HCT116 (cell line): Measurements from ENCODE around the gene PAQR7. TPM values are rescaled to one million over a fixed set of nuclear protein-coding genes. Genes with fewer than 3 reads are reported as not detected.

Experiments
- ATAC-seq: fragments of 200-7000 bp; cut with Tn5 transposase; 2 replicates; pipeline ENCODE4 v1.9.1; 2020; ENCODE audit warnings: mild to moderate bottlenecking, moderate library complexity
- BruUV-seq: library from RNA; stranded (reverse); fragments of 400-500 nt; replicated peaks from 2 replicates; lab custom pipeline; 2021; lab: Mats Ljungman, UMichigan
- CTCF ChIA-PET: fragments of 300-600 bp; sonication (Branson Sonifier 250); formaldehyde crosslinking; loops from one replicate; lab custom pipeline; 2021; ENCODE audit warnings: antibody characterized with exemption; lab: Charles Lee
- POLR2A ChIA-PET: fragments of 300-600, 350-600 bp; sonication (Branson Sonifier 250); formaldehyde crosslinking; loops from one replicate; lab custom pipeline; 2021; ENCODE audit warnings: antibody characterized with exemption; lab: Charles Lee
- RAD21 ChIA-PET, 2 experiments: fragments of 300-600 bp; sonication (Branson Sonifier 250); formaldehyde crosslinking; loops; one replicate each; lab custom pipeline; 2023; ENCODE audit warnings: low total read pairs in 2 of 2; ENCODE audit not compliant: uncharacterized antibody in 2 of 2, unreplicated experiment in 2 of 2, low non-redundant PET in 1 of 2; lab: Charles Lee
- DNase-seq: peaks from one replicate; pipeline ENCODE4 v3.0.0-alpha.2; 2010; ENCODE audit warnings: low read depth, low spot score
- H2AFZ ChIP-seq: fragments of 200-600 bp; shearing (Covaris generic), sonication (generic); 2 replicates; pipeline ENCODE4 v1.6.1; 2017; ENCODE audit warnings: low read depth, mixed run types, mixed read lengths, antibody characterized with exemption, low read length; ENCODE audit not compliant: poor library complexity, severe bottlenecking
- H3K27ac ChIP-seq: 2 replicates; pipeline ENCODE4 v1.5.1; 2012; ENCODE audit warnings: low read depth, low read length
- H3K27me3 ChIP-seq: fragments of 200-600 bp; sonication (generic); 2 replicates; pipeline ENCODE4 v1.6.1; 2016; ENCODE audit warnings: mixed run types, low read length, mixed read lengths; ENCODE audit not compliant: insufficient read depth
- H3K36me3 ChIP-seq, 2 experiments: fragments of 200-500 bp in 1 of 2; fragments of 200-600 bp in 1 of 2; sonication (Bioruptor generic) in 1 of 2; sonication (generic) in 1 of 2; 2 replicates each; pipeline versions ENCODE4 v1.5.1 to v1.6.1; 2014 to 2016; ENCODE audit warnings: low read length in 2 of 2, inconsistent platforms in 1 of 2, mixed read lengths in 1 of 2, mixed run types in 1 of 2; ENCODE audit not compliant: insufficient read depth in 2 of 2, control insufficient read depth in 1 of 2
- H3K4me1 ChIP-seq, 2 experiments: fragments of 200-600 bp in 1 of 2; sonication (generic) in 1 of 2; 2 replicates each; pipeline versions ENCODE4 v1.5.1 to v1.6.1; 2012 to 2017; ENCODE audit warnings: low read length in 2 of 2, inconsistent platforms in 1 of 2, mild to moderate bottlenecking in 1 of 2, mixed read lengths in 1 of 2, mixed run types in 1 of 2, moderate library complexity in 1 of 2; ENCODE audit not compliant: insufficient read depth in 2 of 2, control insufficient read depth in 1 of 2
- H3K4me2 ChIP-seq: fragments of 200-600 bp; sonication (generic); 2 replicates; pipeline ENCODE4 v1.6.1; 2017; ENCODE audit warnings: mixed run types, low read length, mixed read lengths
- H3K4me3 ChIP-seq, 2 experiments: fragments of 200-600 bp in 1 of 2; sonication (generic) in 1 of 2; replicated peaks in 1 of 2; 2 replicates each; pipeline ENCODE4 v1.5.1; 2011 to 2016; ENCODE audit warnings: low read length in 2 of 2, control low read depth in 1 of 2, low read depth in 1 of 2, mild to moderate bottlenecking in 1 of 2, mixed read lengths in 1 of 2, mixed run types in 1 of 2
- H3K79me2 ChIP-seq: fragments of 200-600 bp; sonication (generic); 2 replicates; pipeline ENCODE4 v1.6.1; 2017; ENCODE audit warnings: mild to moderate bottlenecking, mixed run types, low read length, moderate library complexity, mixed read lengths; ENCODE audit not compliant: insufficient read depth
- H3K9ac ChIP-seq: fragments of 200-600 bp; sonication (generic); 2 replicates; pipeline ENCODE4 v1.6.1; 2016; ENCODE audit warnings: low read length, mixed read lengths
- H3K9me2 ChIP-seq: fragments of 200-600 bp; sonication (generic), shearing (Covaris generic); 2 replicates; pipeline ENCODE4 v1.6.1; 2017; ENCODE audit warnings: mixed run types, mild to moderate bottlenecking, moderate library complexity; ENCODE audit not compliant: insufficient read depth
- H3K9me3 ChIP-seq, 2 experiments: fragments of 200-500 bp in 1 of 2; fragments of 200-600 bp in 1 of 2; sonication (Bioruptor generic) in 1 of 2; sonication (generic) in 1 of 2; 2 replicates each; pipeline ENCODE4 v1.6.1; 2014 to 2017; ENCODE audit warnings: low read length in 2 of 2, mixed read lengths in 2 of 2, inconsistent platforms in 1 of 2, low read depth in 1 of 2, mild to moderate bottlenecking in 1 of 2, mixed run types in 1 of 2, moderate library complexity in 1 of 2; ENCODE audit not compliant: control insufficient read depth in 1 of 2, insufficient read depth in 1 of 2
- H4K20me1 ChIP-seq: fragments of 200-600 bp; sonication (generic), shearing (Covaris generic); 2 replicates; pipeline ENCODE4 v1.6.1; 2017; ENCODE audit warnings: mixed run types, mild to moderate bottlenecking, moderate library complexity; ENCODE audit not compliant: insufficient read depth
- CEBPB ChIP-seq: IDR thresholded peaks from 2 replicates; pipeline ENCODE4 v1.6.1; 2012; ENCODE audit warnings: low read depth
- SIN3A ChIP-seq: IDR thresholded peaks from 2 replicates; pipeline ENCODE4 v1.6.1; 2012; ENCODE audit warnings: low read depth
- SRF ChIP-seq: IDR thresholded peaks from 2 replicates; pipeline ENCODE4 v1.6.1; 2012; ENCODE audit warnings: low read depth
- TCF7L2 ChIP-seq: IDR thresholded peaks from 2 replicates; pipeline ENCODE4 v1.7.0; 2011; ENCODE audit warnings: borderline replicate concordance, inconsistent platforms; ENCODE audit not compliant: insufficient read depth, insufficient read length; ENCODE audit errors: extremely low read depth
- ZFX ChIP-seq: fragments of 450-650 bp; IDR thresholded peaks from 2 replicates; pipeline ENCODE4 v1.6.1; 2017
- intact Hi-C: fragments of 100-400 bp; cut with micrococcal nuclease; formaldehyde crosslinking; loops from 2 replicates; pipeline ENCODE4 v1.10.0; 2022
- total RNA-seq: library from RNA; stranded (reverse); gene quantifications from one replicate; pipeline ENCODE4 v1.2.1, GENCODE V29; 2021; ENCODE audit not compliant: unreplicated experiment
- TF ChIP-seq, protein P1 (sequence below): IDR thresholded peaks from 2 replicates; pipeline ENCODE4 v1.6.1; 2011; ENCODE audit warnings: mild to moderate bottlenecking, low read length, moderate library complexity; ENCODE audit not compliant: insufficient replicate concordance; ENCODE audit errors: extremely low read depth

The PAQR7 gene
- total RNA-seq, 1 experiment from 2014 or later = 13.1 TPM

DNA sequence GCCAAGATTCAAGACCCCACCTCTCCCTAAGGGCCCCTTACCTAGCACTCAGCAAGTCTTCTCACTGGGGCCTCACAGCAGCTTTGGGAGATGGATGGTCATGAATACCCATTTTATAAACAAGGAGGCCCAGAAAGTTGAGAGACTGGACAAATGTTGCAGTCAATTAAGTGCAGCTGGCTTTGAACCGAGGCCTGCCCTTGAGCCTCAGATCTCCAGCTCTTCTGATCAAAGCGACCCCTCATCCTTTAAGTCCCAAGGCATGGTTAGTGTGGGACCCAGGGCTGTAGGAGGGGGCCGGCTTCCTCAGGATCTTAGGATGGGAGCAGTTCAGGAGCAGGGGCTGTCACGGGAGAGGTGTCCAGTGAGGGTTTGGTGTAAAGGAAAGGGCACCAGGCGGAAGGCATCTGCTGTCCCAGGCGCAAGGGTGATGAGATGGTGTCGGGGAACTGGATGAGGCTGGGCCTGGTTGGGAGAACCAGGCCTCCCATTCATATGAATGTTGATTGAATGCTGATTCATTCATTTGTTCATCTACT, 60.9 kb downstream of the PAQR7 start:
- intact Hi-C loops = loop anchor here (5.0 to 10.0 kb wide), 2 partner anchors 83 to 560 kb away; no protein-coding TSS in a partner anchor
- ChIA-PET CTCF (no interaction called here), POLR2A (interaction anchor here (0.7 kb wide), 1 partner anchor 322 kb away, joined by 3 read pairs; no protein-coding TSS in a partner anchor)

More for the DNA sequence above, 60.9 kb downstream of the PAQR7 start:
- no peak overlapping the region for H3K4me3 ChIP-seq
- no peaks in the 10 kb centered on the region for H3K9me2 ChIP-seq
- H3K9me3 ChIP-seq = no peaks in the 10 kb centered on the region
- RAD21 ChIA-PET = no interaction called here
- H3K9ac ChIP-seq = no peak overlapping the region
- H4K20me1 ChIP-seq = no peaks in the 10 kb centered on the region
- H3K4me1 ChIP-seq = peaks cover 15 to 22% of the 10 kb centered on the region in 2 experiments; a peak in 3 of 4 replicates
- H3K27me3 ChIP-seq = no peaks in the 10 kb centered on the region
- no peak for TF ChIP-seq SIN3A
- TF ChIP-seq ZFX = no peak
- TF ChIP-seq SRF = no peak
- TF ChIP-seq TCF7L2 = no peak
- TF ChIP-seq, protein P1, sequence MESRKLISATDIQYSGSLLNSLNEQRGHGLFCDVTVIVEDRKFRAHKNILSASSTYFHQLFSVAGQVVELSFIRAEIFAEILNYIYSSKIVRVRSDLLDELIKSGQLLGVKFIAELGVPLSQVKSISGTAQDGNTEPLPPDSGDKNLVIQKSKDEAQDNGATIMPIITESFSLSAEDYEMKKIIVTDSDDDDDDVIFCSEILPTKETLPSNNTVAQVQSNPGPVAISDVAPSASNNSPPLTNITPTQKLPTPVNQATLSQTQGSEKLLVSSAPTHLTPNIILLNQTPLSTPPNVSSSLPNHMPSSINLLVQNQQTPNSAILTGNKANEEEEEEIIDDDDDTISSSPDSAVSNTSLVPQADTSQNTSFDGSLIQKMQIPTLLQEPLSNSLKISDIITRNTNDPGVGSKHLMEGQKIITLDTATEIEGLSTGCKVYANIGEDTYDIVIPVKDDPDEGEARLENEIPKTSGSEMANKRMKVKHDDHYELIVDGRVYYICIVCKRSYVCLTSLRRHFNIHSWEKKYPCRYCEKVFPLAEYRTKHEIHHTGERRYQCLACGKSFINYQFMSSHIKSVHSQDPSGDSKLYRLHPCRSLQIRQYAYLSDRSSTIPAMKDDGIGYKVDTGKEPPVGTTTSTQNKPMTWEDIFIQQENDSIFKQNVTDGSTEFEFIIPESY = no peak
- no peak for TF ChIP-seq CEBPB
- H3K27ac ChIP-seq = no peak overlapping the region
- H3K79me2 ChIP-seq = no peaks in the 10 kb centered on the region
- no peak for ATAC-seq
- no peaks in the 10 kb centered on the region; a peak in 1 of 4 replicates for H3K36me3 ChIP-seq
- H3K4me2 ChIP-seq = no peak overlapping the region
- DNase-seq = no peak
- BruUV-seq = no TSS peak
- H2AFZ ChIP-seq = no peak overlapping the region
